Mucosa of rectum (tissue), 2 donors: ENCODE data around the gene IRF3.

Experiments
- H3K27ac ChIP-seq, 2 donors: one replicate each; pipeline ENCODE4 v1.7.0; 2013; ENCODE audit warnings: inconsistent platforms in 2 of 2, low read depth in 2 of 2, low read length in 2 of 2
- H3K27me3 ChIP-seq, 2 donors: one replicate each; pipeline ENCODE4 v1.7.0; 2013; ENCODE audit warnings: low read length in 2 of 2; ENCODE audit not compliant: control insufficient read depth in 2 of 2, insufficient read depth in 2 of 2
- H3K36me3 ChIP-seq, 2 donors: one replicate each; pipeline ENCODE4 v1.7.0; 2013; ENCODE audit warnings: low read length in 2 of 2; ENCODE audit not compliant: control insufficient read depth in 2 of 2, insufficient read depth in 2 of 2
- H3K4me1 ChIP-seq, 2 donors: one replicate each; pipeline ENCODE4 v1.7.0; 2013; ENCODE audit warnings: low read length in 2 of 2, mild to moderate bottlenecking in 1 of 2; ENCODE audit not compliant: control insufficient read depth in 2 of 2, insufficient read depth in 2 of 2
- H3K4me3 ChIP-seq, 2 donors: one replicate each; pipeline ENCODE4 v1.7.0; 2013; ENCODE audit warnings: low read length in 2 of 2
- H3K9ac ChIP-seq, 2 donors: one replicate each; pipeline ENCODE4 v1.7.0; 2013; ENCODE audit warnings: low read length in 2 of 2, low read depth in 1 of 2, mild to moderate bottlenecking in 1 of 2
- H3K9me3 ChIP-seq, 2 donors: one replicate each; pipeline ENCODE4 v1.7.0; 2013; ENCODE audit warnings: low read length in 2 of 2; ENCODE audit not compliant: control insufficient read depth in 2 of 2
- donor health status: healthy.
- donor health status: Normal muscosa, but diverticular disease.

Gene IRF3

DNA sequence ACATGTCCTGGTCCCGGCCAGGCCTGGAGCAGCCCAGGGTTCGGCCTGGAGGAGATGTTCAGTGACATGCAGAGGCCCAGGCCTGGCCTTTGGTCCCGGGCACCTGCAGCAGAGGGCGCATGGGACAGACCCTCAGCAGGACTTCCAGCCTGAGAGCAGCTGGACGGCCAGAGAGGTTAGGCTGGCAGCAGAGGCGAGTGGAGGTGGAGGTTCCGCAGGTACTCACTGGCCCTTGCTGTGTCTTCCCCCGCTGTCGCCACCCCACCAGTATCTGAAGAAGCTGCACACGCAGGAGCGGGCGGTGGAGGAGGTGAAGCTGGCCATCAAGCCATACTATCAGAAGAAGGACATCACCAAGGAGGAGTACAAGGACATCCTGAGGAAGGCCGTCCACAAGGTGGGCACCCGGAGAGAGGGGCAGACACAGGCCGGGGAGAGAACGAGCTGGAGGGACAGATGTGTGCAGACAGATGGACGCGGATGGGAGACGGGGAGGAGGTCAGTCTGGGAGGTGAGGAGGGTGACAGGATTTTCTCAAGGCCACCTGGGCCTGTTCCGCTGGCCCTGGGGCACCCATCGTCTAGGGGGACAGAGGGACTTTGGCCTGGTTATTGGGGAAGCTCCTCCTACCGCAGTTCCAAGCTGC is 8.0 kb downstream of the IRF3 start:
- peaks cover 63 to 82% of the 10 kb centered on the region in 2 donors for H3K36me3 ChIP-seq

DNA sequence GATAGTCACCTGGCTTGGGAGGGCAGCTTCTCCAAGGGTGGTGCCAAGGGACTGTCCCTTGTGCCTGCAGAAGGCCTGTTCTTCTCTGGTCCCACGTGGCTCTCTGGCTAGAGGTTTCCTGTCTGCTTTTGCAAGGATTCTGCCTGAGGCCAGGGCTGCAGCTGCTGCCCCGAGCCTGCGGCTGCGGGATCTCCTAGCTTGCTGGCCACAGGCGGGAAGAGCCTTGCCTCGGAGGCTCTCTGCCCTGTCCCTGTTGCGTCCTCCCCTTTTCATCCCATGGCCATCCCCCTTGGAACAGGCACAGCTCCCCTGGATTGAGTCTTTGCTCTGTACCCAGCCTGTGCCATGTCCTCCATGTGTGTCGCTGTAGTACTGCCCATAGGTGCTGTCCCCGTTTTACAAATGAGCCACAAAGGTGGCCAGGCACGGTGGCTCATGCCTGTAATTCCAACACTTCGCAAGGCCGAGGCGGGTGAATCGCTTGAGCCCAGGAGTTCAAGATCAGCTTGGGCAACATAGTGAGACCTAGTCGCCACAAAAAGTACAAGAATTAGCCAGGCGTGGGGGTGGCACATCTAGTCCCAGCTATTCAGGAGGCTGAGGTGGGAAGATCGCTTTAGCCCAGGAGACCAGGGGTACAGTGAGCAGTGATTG is 9.1 kb downstream of the IRF3 start:
- H3K9ac ChIP-seq = no peak overlapping the region
- no peak overlapping the region for H3K27ac ChIP-seq
- peaks cover 61 to 73% of the 10 kb centered on the region in 2 donors for H3K36me3 ChIP-seq
- H3K4me3 ChIP-seq = no peak overlapping the region
- H3K4me1 ChIP-seq = no peaks in the 10 kb centered on the region
- no peaks in the 10 kb centered on the region for H3K27me3 ChIP-seq
- no peaks in the 10 kb centered on the region for H3K9me3 ChIP-seq

More for the DNA sequence above, 8.0 kb downstream of the IRF3 start:
- no peaks in the 10 kb centered on the region for H3K9me3 ChIP-seq
- H3K9ac ChIP-seq = no peak overlapping the region
- H3K27ac ChIP-seq = no peak overlapping the region
- no peak overlapping the region for H3K4me3 ChIP-seq
- no peaks in the 10 kb centered on the region for H3K4me1 ChIP-seq
- H3K27me3 ChIP-seq = no peaks in the 10 kb centered on the region

DNA sequence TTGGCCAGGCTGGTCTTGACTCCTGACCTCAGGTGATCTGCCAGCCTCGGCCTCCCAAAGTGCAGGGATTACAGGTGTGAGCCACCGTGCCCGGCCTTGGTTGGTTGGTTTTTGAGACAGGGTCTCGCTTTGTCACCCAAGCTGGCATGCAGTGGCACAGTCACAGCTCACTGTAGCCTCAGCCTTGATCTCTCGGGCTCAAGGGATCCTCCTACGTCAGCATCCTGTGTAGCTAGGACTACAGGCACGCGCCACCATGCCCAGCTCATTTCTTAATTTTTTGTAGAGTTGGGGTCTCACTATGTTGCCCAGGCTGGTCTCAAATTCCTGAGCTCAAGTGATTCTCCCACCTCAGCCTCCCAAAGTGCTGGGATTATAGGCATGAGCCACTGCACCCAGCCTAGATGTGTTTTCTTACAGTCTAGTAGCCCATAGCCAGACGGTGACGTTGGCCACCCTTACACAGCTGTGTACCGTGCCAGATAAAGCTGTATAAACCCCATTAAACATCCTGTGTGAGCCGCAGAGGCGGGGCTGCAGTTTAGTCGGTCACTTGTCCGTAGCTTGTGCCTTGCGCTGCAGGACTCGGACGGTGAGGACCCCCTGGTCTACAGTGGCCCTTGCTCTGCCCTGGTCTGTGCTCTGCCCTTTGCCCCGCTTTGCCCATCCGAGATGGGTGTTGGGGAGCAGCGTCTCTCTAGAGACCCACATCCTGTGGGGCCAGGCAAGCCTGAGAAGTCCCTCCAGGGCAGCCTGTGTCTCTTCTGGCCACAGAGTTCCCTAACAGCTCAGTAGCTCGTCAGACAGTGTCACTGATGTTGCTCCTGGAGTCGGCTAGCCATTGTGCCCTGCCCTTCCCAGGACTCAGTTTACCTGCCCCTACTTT is 9.8 kb downstream of the IRF3 start:
- no peak overlapping the region for H3K4me3 ChIP-seq
- H3K9me3 ChIP-seq = no peaks in the 10 kb centered on the region
- H3K27ac ChIP-seq = no peak overlapping the region
- no peaks in the 10 kb centered on the region for H3K4me1 ChIP-seq
- H3K27me3 ChIP-seq = no peaks in the 10 kb centered on the region
- peaks cover 65 to 69% of the 10 kb centered on the region in 2 donors for H3K36me3 ChIP-seq
- no peak overlapping the region for H3K9ac ChIP-seq

DNA sequence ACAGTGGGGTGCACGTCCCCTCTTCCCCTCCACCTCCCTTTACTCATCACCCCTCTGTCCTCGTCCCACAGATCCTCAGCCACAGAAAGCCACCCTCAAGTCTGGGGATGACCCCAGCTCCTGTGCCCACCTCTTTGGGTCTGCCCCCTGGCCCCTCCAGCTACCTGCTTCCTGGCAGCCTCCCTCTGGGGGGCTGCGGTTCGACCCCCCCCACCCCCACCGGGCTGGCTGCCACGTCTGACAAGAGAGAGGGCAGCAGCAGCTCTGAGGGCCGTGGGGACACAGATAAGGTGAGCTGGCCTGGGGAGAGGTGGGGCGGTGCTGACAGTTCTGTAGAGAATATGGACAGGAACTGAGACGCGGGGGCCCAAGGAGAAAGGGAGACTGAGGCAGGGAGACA is 11.1 kb downstream of the IRF3 start:
- no peak overlapping the region for H3K27ac ChIP-seq
- H3K9ac ChIP-seq = no peak overlapping the region
- peaks cover 70 to 72% of the 10 kb centered on the region in 2 donors for H3K36me3 ChIP-seq
- no peaks in the 10 kb centered on the region for H3K9me3 ChIP-seq
- no peaks in the 10 kb centered on the region for H3K4me1 ChIP-seq
- H3K4me3 ChIP-seq = no peak overlapping the region
- no peaks in the 10 kb centered on the region for H3K27me3 ChIP-seq

DNA sequence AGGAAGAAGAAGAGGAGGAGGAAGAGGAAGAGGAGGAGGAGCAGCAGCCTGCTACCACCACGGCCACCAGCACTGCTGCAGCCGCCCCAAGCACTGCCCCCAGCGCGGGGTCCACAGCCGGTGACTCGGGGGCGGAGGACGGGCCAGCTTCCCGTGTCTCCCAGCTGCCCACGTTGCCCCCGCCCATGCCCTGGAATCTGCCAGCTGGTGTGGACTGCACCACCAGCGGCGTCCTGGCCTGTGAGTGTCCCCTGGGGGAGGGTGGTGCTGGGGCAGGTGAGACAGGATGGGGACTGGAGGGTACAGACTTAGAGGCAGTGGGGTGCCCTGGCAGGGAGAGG is 12.2 kb downstream of the IRF3 start:
- no peak overlapping the region for H3K4me3 ChIP-seq
- no peaks in the 10 kb centered on the region for H3K4me1 ChIP-seq
- H3K27ac ChIP-seq = no peak overlapping the region
- peaks cover 64 to 66% of the 10 kb centered on the region in 2 donors for H3K36me3 ChIP-seq
- H3K27me3 ChIP-seq = no peaks in the 10 kb centered on the region
- no peaks in the 10 kb centered on the region for H3K9me3 ChIP-seq
- H3K9ac ChIP-seq = no peak overlapping the region

DNA sequence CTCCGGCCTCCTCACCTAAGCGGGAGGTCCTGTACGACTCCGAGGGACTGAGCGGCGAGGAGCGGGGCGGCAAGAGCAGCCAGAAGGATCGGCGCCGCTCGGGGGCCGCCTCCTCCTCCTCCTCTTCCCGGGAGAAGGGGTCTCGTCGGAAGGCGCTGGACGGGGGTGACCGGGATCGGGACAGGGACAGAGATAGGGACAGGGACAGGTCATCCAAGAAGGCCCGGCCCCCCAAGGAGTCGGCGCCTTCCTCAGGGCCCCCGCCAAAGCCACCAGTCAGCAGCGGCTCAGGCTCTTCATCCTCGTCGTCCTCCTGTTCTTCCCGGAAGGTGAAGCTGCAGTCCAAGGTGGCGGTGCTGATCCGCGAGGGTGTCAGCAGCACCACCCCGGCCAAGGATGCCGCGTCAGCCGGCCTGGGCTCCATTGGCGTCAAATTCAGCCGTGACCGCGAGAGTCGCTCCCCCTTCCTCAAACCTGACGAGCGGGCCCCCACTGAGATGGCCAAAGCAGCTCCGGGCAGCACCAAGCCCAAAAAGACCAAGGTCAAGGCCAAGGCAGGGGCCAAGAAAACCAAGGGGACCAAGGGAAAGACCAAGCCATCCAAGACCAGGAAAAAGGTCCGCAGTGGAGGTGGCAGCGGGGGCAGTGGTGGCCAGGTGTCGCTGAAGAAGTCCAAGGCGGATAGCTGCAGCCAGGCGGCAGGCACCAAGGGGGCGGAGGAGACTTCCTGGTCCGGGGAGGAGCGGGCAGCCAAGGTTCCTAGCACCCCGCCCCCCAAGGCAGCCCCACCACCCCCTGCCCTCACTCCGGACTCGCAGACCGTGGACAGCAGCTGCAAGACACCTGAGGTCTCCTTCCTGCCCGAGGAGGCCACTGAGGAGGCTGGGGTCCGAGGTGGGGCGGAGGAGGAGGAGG is 12.8 kb downstream of the IRF3 start:
- Histone ChIP-seq H3K36me3 (peaks cover 62 to 64% of the 10 kb centered on the region in 2 donors), H3K9me3 (no peaks in the 10 kb centered on the region), H3K4me3 (no peak overlapping the region), H3K27me3 (no peaks in the 10 kb centered on the region), H3K4me1 (no peaks in the 10 kb centered on the region), H3K27ac (no peak overlapping the region), H3K9ac (no peak overlapping the region)

DNA sequence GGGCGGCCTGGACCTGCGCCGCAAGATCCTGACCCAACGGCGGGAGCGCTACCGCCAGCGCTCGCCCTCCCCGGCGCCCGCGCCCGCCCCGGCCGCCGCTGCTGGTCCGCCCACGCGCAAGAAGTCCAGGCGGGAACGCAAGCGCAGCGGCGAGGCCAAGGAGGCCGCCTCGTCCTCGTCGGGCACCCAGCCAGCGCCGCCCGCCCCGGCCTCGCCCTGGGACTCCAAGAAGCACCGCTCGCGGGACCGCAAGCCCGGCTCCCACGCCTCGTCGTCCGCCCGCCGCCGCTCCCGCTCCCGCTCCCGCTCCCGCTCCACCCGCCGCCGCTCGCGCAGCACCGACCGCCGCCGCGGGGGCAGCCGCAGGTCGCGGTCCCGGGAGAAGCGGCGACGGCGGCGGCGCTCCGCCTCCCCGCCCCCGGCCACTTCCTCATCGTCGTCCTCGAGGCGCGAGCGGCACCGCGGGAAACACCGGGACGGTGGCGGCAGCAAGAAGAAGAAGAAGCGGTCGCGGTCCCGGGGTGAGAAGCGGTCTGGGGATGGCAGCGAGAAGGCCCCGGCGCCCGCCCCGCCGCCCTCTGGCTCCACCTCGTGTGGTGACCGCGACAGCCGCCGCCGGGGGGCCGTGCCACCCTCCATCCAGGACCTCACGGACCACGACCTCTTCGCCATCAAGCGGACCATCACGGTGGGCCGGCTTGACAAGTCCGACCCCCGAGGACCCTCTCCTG is 13.7 kb downstream of the IRF3 start:
- no peak overlapping the region for H3K4me3 ChIP-seq
- H3K9me3 ChIP-seq = no peaks in the 10 kb centered on the region
- H3K27me3 ChIP-seq = no peaks in the 10 kb centered on the region
- peaks cover 62 to 63% of the 10 kb centered on the region in 2 donors for H3K36me3 ChIP-seq
- H3K27ac ChIP-seq = no peak overlapping the region
- no peak overlapping the region for H3K9ac ChIP-seq
- H3K4me1 ChIP-seq = no peaks in the 10 kb centered on the region

DNA sequence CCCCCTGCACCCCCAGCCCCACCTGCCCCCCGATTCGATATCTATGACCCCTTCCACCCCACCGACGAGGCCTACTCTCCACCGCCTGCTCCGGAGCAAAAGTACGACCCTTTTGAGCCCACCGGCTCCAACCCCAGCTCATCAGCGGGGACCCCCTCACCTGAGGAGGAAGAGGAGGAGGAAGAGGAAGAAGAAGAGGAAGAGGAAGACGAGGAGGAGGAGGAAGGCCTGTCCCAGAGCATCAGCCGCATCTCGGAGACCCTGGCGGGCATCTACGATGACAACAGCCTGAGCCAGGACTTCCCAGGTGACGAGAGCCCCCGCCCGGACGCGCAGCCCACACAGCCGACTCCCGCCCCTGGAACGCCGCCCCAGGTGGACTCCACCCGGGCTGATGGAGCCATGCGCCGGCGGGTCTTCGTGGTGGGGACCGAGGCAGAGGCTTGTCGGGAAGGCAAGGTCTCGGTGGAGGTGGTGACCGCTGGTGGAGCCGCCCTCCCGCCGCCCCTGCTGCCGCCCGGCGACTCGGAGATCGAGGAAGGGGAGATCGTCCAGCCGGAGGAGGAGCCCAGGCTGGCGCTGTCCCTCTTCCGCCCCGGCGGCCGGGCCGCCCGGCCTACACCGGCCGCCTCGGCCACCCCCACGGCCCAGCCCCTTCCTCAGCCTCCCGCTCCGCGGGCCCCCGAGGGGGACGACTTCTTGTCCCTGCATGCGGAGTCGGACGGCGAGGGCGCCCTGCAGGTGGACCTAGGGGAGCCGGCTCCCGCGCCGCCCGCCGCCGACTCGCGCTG is 14.4 kb downstream of the IRF3 start:
- no peak overlapping the region for H3K9ac ChIP-seq
- no peak overlapping the region for H3K4me3 ChIP-seq
- H3K27ac ChIP-seq = no peak overlapping the region
- peaks cover 62 to 68% of the 10 kb centered on the region in 2 donors for H3K36me3 ChIP-seq
- no peaks in the 10 kb centered on the region for H3K9me3 ChIP-seq
- H3K27me3 ChIP-seq = no peaks in the 10 kb centered on the region
- no peaks in the 10 kb centered on the region for H3K4me1 ChIP-seq

DNA sequence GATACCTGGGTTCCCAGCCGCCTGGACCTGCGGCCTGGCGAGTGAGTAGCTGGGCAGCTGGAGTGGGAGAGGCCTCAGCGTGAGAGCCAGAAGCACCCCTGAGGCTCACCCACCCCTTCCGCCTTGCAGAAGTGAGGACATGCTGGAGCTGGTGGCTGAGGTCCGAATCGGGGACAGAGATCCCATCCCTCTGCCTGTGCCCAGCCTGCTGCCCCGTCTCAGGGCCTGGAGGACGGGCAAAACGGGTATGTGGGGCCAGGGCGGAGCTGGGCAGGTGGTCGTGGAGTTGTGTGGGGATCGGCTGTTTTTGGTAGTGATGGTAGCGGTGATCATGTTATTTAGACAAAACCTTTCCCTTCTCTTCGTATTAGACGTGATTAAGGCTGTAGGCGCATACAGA is 19.1 kb downstream of the IRF3 start:
- Histone ChIP-seq H3K9ac (no peak overlapping the region), H3K4me1 (peaks cover 14% of the 10 kb centered on the region in 2 donors), H3K36me3 (peaks cover 42 to 44% of the 10 kb centered on the region in 2 donors), H3K9me3 (no peaks in the 10 kb centered on the region), H3K27ac (no peak overlapping the region), H3K27me3 (no peaks in the 10 kb centered on the region), H3K4me3 (no peak overlapping the region)
